Islet of Langerhans (tissue), 1 donor: ENCODE results near the gene CCDC167.

Experiments
- FAIRE-seq: peaks from one replicate; lab custom pipeline; 2011; peaks lifted over from hg19 to GRCh38; lab: Jason Lieb, UNC

CCDC167 gene

DNA sequence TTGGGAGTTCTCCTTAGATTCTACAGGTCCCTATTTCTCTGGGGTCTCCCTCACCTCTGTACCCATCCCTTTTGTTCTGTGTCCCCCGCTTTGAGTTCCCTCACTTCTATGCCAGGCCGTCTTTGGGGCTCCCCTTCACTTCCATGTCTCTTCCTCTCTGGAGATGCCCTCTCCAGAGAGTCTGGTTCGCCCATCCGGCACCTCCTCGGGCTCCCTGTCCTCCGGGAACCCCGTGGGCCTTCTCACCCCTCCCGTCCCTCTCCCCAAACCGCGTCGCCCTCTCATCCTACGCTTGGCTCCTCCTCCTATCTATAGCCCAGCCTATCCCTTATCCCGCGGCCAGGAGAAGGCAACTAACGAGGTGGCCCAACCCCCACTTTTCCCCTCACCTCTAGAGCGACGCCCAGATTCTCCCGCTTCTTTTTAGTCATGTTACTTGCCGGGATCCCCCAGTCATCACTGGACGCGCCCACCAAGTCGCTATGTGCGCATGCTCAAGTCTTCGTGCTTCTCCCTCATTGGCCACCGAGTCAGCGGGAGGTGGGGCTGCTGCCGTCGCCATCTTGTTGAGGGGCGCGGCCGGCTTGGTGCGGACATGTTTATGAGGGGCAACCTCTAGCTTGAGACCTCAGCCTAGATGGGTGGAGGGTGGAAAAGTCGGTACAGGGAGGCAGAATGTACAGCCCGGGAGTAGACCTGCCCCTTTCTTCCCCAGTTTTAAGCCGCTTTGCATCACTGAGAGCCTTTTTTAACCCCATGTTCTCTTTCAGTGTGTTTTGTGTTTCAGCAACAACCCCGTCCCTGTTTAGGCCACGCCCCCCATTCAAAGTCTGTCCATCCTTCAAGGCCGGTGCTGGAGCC, at the start of gene CCDC167:
CCDC167 (minus strand) TSS at position 461 of the 861 bp plus-strand sequence; CDS start at position 431, 30 bp downstream.
- no peak for FAIRE-seq

DNA sequence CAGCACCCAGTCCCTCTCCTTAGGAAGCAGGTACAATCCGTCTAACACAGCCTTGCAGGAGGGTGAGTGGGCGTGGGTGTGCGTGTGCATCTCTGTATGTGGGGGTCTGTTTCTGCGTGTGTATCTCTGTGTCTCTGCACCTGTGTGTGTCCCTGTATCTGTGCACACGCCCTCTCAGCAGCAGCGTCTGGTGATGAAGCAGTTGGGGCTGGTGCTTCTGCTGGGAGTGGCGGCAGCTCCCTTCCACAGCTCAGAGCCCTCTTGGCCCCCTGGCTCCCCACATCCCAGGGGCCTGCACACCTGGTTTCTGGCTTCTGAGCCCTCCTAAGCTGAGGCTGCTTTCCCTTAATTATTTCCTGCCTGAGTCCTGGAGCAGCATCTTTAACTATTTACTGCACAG, 49.5 kb upstream of the CCDC167 start:
- no peak for FAIRE-seq

DNA sequence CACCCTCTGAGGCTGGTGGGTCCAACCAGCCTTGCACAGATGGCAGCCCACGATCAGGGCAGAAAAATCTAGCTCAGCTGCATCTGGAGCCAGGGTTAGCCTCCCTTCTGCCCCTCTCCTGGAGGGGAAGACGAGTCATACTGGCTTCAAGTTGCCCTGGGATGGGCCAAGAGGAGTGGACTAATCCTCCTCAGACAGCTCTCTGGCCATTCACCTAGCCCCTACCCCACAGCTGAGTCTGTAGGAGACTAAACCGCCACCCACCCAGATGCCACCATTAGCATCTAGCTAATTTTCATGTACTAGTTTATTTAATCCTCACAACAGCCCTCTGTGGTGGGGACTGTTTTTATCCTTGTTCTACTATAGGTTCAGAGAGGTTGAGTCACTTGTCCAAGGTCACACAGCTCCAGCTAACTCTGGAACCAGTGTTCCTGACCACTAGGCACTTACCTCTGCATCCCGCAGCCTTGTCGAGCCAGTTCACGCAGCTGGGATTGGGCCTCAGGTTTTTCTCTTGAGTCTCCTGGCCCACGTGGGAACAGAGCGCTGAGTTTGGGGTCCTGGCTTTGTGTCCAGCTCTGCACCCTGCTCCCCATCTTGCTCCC, 48.5 kb upstream of the CCDC167 start:
- no peak for FAIRE-seq

DNA sequence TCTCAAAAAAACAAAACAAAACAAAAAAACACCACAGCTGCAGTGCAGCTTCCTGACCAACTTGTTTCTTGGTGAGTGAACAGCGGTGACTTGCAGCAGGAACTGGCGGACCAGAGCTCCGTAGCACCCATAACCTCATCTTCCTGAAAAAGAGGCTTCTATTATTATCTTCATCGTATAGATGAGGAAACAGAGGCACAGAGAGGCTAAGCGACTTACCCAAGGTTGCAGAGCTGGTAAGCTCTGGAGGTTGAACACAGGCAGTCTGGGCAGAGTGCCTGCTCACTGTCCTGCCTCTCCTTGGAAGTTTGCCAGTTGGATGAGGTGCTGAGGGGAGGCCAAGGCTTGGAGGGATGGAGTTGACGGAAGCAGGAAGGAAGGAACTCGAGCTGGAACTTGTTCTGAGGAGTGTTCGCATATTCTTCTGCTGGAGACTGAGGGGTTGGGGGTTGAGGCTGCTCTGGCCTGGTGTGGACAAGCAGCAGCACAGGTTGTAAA, 47.9 kb upstream of the CCDC167 start:
- FAIRE-seq: no peak

DNA sequence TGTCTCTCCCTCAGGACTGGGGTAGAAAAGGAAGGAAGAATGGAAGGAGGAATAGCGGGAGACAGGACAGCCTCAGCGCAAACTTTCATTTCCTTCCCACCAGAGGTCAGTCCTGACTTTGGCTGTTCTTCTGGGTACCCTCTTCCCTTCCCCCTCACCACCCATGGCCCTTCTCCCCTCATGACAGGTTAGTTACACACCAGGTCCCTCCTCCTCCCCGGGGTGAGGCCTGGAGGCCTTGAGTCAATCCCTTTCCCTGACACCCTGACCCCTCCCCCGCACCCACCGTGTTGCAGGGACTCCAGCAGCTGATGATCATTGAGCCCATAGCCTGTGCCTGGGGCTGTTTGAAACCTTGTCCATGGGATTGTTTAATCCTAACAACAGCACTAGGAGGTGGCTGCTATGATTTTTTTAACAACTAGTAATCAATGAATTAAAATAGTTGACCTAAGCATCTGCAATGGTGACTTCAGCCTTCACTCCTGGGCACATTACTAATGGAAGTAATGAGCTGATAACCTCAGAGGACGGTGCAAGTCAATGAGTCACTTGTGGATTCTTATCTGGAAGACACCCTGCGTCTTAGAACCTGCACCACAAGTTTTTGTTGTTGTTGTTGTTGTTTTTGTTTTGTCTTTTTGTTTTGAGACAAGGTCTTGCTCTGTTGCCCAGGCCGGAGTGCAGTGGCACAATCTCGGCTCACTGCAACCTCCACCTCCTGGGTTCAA, 46.6 kb upstream of the CCDC167 start:
- FAIRE-seq: no peak

DNA sequence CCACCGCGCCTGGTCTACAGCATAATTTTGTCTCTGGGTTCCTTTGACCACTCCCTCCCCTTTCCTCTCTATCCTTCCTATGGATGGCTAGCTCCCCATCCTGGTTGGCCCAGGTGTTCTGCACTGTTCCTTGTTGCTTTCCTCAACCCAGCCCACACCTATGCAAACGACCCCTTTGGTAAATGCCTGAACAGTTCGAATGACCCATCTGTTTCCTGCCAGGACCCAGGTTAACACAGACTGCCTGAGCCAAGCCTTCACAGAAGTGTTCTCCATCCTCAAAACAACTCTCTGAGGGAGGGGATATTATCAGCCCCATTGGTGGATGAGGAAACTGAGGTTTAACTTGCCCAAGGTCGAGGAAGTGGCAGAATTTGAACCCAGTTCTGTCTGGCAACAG, 44.8 kb upstream of the CCDC167 start:
- FAIRE-seq: no peak

DNA sequence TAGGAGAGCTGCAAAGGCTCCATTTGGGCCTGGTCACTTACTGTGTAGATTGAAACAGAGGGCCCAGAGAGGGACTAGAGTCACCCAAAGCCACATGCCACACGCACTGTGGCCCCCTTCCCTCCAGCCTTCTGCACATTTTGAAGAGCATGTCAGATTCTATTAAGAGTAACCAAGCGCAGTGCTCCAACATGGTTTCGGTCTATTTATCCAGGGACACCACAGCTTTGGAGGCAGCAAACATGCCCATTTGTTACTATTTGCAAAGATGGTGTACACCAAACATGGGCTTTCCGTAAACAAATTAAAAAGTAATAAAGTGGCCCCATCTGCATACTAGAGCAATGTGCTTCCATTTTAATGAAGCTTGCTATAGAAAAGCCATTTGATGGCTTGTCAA, 43.7 kb upstream of the CCDC167 start:
- no peak for FAIRE-seq

DNA sequence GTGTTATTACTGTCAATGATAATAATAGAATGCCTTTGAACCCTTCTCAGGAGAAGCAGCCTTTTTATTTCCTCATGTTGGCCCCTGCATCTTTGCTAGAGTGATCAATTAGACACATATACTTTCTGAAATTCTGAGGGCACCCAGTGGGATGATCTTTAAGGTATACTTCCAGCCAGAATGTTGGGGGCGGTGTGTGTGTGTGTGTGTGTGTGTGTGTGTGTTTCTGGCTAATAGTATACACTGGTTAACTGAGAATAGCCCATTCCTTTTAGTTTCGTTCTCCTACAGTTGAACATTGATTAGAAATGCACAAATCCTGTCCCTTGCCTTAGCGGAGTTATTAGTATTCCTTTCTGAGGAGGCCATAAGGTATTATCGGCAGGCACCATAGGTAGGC, 41.7 kb upstream of the CCDC167 start:
- FAIRE-seq: no peak

DNA sequence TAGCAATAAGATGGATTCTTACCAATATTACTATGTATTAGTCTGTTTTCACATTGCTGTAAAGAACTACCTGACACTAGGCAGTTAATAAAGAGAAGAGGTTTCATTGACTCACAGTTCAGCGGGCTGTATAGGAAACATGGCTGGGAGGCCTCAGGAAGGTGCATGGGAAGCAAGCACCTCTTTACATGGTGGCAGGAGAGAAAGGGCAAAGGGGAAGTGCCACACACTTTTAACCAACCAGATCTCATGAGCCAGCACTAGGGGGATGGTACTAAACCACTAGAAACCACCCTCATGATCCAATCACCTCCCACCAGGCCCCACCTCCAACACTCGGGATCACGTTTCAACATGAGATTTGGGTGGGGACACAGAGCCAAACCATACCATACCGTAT, 40.7 kb upstream of the CCDC167 start:
- no peak for FAIRE-seq

DNA sequence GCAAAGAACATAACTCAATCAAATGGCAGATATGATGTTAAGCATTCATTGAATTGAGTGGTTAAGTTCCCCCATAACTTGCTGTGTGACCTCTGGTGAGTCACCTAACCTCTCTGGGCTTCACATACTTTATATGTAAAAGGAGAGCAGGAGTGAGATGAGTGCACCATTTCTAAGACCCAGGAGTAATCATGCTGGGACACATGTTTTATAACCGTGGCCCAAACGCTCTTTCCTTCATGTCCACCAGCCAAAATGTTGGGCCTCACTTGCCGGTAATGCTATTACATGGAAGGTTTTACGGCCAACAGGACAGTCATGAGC, 40.3 kb upstream of the CCDC167 start:
- FAIRE-seq: no peak

DNA sequence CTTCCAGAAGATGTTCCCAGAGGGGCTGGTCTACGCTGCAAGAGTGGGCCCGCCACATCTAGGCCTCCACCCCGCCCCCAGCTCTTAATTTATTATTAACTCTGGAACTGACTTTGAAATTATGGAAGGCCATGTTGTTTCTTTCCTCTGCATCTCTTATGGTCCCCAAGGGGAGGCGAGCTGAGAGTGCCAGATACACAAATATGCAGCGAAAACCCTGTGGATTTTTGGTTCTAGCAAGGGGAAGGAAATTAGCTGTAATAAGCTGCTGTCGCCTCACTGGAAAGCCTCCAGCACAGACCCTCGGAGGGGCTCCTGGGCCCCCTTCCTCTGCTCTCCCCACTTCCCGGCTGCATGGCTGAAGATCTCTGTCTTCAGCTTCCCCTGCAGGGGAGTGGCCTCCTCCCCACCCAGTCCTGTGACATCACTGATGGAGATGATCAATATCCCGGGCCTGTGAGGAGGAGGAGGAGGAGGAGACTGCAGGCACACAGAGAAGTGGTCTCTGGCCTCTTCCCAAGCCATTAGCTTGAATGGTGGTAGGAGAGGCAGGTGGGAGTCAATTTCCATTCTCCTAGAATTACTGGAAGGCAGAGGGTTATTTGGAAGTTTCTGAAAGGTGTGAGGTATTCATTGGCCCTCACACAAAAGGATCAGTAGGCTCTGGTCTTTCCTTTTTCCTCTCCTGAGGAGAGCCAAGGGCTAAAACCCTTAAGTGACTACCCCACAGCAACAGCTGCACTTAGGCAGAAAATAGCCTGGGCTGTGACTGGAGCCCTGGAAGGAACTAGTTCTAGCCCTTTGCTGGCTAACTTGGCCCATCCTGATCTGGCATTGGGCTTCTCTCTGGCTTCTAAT, 39.7 kb upstream of the CCDC167 start:
- FAIRE-seq: no peak

DNA sequence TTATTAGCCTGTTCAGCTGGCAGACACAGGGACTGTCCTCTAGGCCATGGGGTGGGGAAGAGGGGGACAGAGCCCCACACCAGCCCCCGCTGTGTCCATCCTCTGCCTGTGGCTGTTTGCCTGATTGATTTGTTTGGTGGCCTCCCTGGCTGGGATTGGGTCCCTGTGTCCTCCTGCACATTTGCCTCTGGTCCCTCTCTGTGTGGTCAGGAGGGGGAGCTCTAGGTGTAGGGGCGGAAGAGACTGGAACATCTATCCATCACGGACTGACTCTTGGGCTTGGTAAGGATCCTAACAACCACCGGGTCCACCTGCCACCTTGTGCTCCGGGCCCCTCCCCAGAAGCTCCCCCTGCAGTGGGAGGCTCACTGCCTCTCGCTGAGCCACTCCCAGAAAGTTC, 38.4 kb upstream of the CCDC167 start:
- no peak for FAIRE-seq

DNA sequence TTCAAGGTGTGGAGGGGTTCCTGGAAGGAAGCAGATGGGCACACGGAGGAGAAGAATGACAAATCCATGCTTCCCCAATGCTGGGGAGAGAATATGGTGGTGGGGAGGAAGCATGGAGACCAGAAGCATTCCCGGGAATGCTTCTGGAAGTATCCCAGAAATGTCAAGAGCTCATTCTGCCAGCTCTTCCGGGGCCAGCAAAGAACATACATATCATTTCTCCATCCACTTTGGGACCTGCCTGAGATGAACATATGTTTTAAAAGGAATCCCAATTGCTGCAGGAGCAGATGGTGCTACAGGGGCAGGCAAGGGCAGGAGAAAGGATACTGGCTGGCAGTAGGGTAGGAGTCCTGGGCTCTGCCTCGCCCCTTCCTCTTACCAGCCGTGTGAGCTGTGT, 37.9 kb upstream of the CCDC167 start:
- FAIRE-seq: no peak

DNA sequence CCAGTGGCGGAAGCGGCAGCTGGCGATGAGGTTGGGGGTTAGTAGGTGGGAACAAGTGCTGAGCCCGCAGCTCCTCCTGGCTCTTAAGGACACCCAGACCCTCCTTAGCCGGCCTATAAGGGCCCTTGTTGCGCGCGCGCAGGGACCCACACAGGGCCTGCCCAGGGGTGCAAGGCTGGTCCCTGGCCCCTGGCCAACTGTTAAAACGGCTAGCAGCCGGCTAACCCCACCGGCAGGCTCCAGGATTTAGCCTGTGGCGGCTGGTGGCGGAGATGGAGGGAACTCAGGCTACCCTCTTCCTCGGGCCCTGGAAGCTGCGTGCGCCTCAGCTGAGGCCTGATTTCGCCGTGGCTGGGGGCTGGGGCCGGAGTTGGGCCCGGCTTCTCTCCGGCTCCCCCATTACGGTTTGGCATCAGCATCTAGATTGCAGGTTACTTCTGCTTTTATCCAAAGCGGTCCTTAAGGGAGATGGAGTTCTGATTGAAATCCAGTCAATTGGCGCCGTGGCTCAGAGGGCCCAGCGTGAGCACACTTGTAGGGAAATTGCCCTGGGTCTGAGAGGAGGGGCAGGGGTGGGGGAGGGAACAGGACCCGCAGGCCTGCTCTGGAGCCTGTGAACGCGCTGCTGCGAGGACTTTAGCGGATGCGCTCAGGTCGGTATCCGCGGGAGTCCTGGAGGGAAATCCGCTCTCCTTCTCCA, 36.9 kb upstream of the CCDC167 start:
- no peak for FAIRE-seq

DNA sequence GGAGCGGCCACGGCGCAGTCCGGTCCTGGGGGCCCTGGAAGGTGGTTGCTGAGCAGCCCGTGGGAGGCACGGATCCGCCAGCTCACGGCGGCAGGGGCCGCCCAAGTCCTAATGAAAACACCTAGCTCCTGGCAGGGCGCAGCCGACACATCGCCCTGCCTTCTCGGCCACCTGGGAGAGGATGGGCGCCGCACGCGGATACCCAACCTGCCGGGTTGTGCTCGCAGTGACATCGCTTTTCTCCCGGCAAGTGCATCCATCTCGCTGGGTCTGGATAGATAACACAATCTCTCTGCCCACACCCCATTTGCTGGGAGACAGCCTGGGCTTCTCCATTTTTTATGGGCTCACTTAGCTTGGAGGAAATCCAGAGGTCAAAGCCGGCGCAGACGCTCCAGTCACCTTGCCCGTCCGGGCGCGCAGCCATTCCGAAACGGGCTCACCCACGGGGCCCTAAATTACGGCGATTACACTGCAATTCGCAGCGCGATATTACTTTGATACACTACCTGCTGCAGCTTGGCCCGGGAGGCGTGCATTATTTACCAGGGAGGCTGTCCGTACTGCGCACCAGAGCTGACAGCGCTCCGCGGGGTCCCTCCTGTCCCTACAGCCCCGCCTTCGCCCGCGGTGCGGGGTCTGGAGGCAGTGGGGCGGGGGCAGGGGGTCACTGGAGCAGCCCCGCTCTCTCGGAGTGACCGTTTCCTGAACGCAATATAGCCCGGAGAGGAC, 36.2 kb upstream of the CCDC167 start:
- FAIRE-seq: no peak

DNA sequence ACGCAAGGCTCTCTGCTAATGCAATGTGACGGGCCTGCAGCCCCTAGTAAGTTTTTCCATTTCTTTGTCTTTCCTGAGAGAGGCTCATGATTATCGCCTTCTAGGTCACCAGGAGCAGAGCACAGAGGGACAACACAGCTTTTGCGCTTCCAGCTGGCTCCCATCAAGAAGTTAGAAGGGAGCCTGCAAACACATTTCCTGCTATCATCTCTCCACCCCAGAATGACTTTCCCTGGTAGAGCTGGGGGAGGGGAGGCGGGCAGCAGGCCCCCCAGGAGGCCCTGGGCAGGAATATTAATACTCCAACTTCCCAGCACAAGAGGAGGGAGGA, 35.7 kb upstream of the CCDC167 start:
- no peak for FAIRE-seq

DNA sequence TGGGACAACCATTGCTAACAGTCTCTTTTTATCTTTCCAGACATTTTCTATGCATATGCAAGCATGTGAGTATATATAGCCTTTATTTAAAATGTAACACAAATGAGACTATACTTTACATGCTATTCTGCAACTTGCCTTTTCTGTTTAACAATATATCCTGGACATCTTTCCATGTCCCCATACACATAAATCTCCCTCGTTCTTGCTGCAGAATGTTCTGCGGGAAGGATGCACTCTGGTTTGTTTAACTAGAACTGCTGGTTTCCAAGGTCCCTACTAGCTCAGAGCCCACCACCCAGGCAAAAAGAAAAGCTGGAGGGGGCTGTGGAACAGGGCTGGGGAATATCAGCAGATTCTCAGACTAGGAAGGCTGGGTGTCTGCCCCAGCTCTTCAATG, 35.2 kb upstream of the CCDC167 start:
- FAIRE-seq: no peak

DNA sequence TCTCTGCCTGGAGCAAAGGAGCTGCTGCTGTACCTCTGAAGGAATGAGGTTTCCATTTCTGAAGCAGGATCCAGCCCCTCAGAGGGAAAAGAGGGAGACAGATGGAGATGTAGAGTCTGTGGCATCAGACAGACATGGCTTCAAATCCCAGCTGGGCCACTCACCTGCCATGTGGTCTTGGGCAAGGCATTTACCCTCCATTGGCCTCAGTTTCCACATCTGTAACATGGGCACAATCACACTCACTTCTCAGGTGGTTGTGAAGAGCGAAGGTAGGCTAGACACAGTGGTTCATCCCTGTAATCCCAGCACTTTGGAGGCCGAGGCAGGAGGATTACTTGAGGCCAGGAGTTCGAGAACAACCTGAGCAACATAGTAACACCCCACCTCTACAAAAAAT, 32.4 kb upstream of the CCDC167 start:
- no peak for FAIRE-seq

DNA sequence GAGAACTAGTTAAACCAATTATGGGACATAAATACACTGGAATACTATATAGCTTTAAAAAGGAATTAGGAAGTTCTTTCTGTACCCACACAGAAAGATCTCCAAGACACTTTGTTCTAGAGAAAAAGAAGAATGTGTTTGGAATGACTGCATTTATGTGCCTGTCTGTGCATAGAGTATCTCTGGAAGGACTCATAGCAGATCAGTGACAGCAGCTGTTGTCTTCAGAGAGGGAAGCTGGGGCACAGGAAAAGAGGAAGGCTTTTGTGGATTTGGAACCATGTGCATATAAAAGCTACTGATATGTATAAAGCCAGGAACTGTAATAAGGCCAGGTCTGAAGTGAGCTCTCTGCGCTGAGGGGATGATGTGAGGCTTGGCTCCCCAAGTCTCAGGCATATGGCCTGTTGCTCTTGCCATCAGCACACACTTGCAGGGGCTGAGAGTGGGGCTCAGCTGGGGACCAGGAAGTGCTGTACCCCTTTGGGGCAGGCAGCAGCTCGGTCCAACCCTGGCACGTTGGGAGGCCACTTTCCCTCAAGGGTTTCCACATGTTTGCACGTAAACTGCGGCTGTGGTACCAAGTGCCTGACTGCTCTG, 31.8 kb upstream of the CCDC167 start:
- FAIRE-seq: no peak

DNA sequence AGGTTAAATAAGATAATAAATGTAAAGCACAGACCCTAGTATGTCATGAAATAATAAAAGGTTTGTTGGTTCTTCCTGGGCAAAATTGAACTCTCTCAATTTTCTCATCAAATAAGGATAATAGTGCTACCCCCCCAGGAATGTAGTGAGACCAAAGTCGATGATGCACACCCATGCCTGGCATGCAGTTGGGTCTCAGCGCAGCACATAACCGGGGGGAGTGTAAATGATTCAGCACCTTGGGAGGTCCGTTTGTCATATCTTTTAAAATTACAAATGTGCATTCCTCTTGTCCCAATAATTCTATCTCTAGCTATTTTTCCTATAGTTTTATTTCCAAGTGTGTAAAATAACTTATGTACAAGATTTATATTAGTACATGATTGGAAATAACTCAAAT, 31.3 kb upstream of the CCDC167 start:
- no peak for FAIRE-seq

DNA sequence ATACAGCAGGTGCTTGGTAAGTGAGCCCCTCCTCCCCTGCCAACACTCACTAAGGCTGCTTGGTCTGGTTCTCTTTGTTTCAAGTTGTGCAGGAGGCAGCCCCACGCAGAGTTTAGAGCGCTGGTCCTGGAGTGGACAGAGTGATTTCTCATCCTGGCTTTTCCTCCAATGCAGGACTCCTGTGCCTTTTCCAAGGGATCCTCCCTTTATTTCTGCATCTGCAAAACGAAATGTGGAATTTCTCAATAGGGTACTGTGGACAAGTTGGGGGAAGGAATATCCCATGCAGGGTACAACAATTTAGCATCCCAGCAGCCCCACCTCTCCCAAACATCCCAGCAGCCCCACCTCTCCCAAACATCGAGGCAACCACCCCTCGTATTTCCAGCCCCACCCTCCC, 30.6 kb upstream of the CCDC167 start:
- no peak for FAIRE-seq
